IMR-90 (cell line): ENCODE results near the gene RNF144A. TPM values are rescaled to one million over a fixed set of nuclear protein-coding genes. Genes with fewer than 3 reads are reported as not detected.
"Not testable (repeated sequence)": the region's sequence is repeated elsewhere in the genome, so short reads cannot be mapped to it uniquely, and the experiment has no call there.

ENCODE experiments used
- ATAC-seq: fragments of 200-7000 bp; cut with Tn5 transposase; 2 replicates; pipeline ENCODE4 v1.9.1; 2020; ENCODE audit warnings: low read depth, mild to moderate bottlenecking, moderate library complexity
- BruUV-seq: library from RNA; stranded (reverse); fragments of 400-500 nt; replicated peaks from 2 replicates; lab custom pipeline; 2021; lab: Mats Ljungman, UMichigan
- CTCF ChIA-PET: fragments of 300-600 bp; formaldehyde crosslinking; extraction: SDS; loops from one replicate; lab custom pipeline; 2021; ENCODE audit warnings: antibody characterized with exemption; lab: Yijun Ruan, JAX
- POLR2A ChIA-PET: fragments of 300-600 bp; sonication (Branson Sonifier 250); formaldehyde crosslinking; loops from one replicate; lab custom pipeline; 2022; ENCODE audit warnings: antibody characterized with exemption; ENCODE audit not compliant: unreplicated experiment; lab: Charles Lee
- DNase-seq: peaks from one replicate; pipeline ENCODE4 v3.0.0; 2013
- H2AFZ ChIP-seq: replicated peaks from 2 replicates; pipeline ENCODE3; 2013; ENCODE audit warnings: low read length, mild to moderate bottlenecking; ENCODE audit not compliant: poor library complexity
- H2AK5ac ChIP-seq: 2 replicates; pipeline ENCODE4 v1.6.1; 2013; ENCODE audit warnings: low read depth, low read length, inconsistent platforms
- H2AK9ac ChIP-seq: replicated peaks from 2 replicates; pipeline ENCODE3; 2013; ENCODE audit warnings: mild to moderate bottlenecking, low read depth, low read length, moderate library complexity; ENCODE audit not compliant: poor library complexity
- H2BK120ac ChIP-seq: 2 replicates; pipeline ENCODE4 v1.6.1; 2013; ENCODE audit warnings: low read depth, low read length, inconsistent platforms
- H2BK15ac ChIP-seq: 3 replicates; pipeline ENCODE4 v1.6.1; 2013; ENCODE audit warnings: low read depth, low read length, inconsistent platforms
- H2BK20ac ChIP-seq: 2 replicates; pipeline ENCODE4 v1.6.1; 2013; ENCODE audit warnings: low read depth, mild to moderate bottlenecking, inconsistent platforms, low read length, moderate library complexity
- H2BK5ac ChIP-seq: 2 replicates; pipeline ENCODE4 v1.6.1; 2013; ENCODE audit warnings: mild to moderate bottlenecking, low read depth, low read length, inconsistent platforms; ENCODE audit not compliant: poor library complexity, severe bottlenecking
- H3K14ac ChIP-seq: replicated peaks from 2 replicates; pipeline ENCODE4 v1.6.1; 2013; ENCODE audit warnings: low read depth, low read length, inconsistent platforms
- H3K18ac ChIP-seq: 2 replicates; pipeline ENCODE4 v1.6.1; 2013; ENCODE audit warnings: low read depth, low read length, control low read depth
- H3K23ac ChIP-seq: 2 replicates; pipeline ENCODE4 v1.6.1; 2013; ENCODE audit warnings: low read depth, low read length, inconsistent platforms
- H3K27ac ChIP-seq: 2 replicates; pipeline ENCODE4 v1.5.1; 2013; ENCODE audit warnings: mild to moderate bottlenecking, control low read depth, low read length; ENCODE audit not compliant: insufficient read depth
- H3K27me3 ChIP-seq: 2 replicates; pipeline ENCODE4 v1.6.1; 2013; ENCODE audit warnings: low read length; ENCODE audit not compliant: control insufficient read depth, insufficient read depth
- H3K36me3 ChIP-seq: 2 replicates; pipeline ENCODE4 v1.6.1; 2013; ENCODE audit warnings: low read length, mixed read lengths; ENCODE audit not compliant: control insufficient read depth, insufficient read depth
- H3K4ac ChIP-seq: 2 replicates; pipeline ENCODE4 v1.6.1; 2013; ENCODE audit warnings: low read depth, low read length, inconsistent platforms
- H3K4me1 ChIP-seq: 2 replicates; pipeline ENCODE4 v1.6.1; 2013; ENCODE audit warnings: low read length, mixed read lengths; ENCODE audit not compliant: control insufficient read depth, insufficient read depth
- H3K4me2 ChIP-seq: 2 replicates; pipeline ENCODE4 v1.6.1; 2013; ENCODE audit warnings: low read depth, mild to moderate bottlenecking, control low read depth, low read length, moderate library complexity
- H3K4me3 ChIP-seq: 2 replicates; pipeline ENCODE4 v1.5.1; 2013; ENCODE audit warnings: low read depth, mild to moderate bottlenecking, control low read depth, low read length, moderate library complexity; ENCODE audit not compliant: insufficient read depth
- H3K56ac ChIP-seq: 2 replicates; pipeline ENCODE4 v1.6.1; 2013; ENCODE audit warnings: low read length, inconsistent platforms; ENCODE audit not compliant: insufficient read depth; ENCODE audit errors: extremely low read depth
- H3K79me1 ChIP-seq, 2 experiments: 2 replicates each; pipeline ENCODE4 v1.6.1; 2013; ENCODE audit warnings: low read length in 2 of 2, inconsistent platforms in 1 of 2, low read depth in 1 of 2
- H3K9ac ChIP-seq: 2 replicates; pipeline ENCODE4 v1.6.1; 2013; ENCODE audit warnings: low read depth, low read length, control low read depth
- H3K9me1 ChIP-seq: 2 replicates; pipeline ENCODE4 v1.6.1; 2013; ENCODE audit warnings: low read length, inconsistent platforms; ENCODE audit not compliant: insufficient read depth
- H3K9me3 ChIP-seq: 2 replicates; pipeline ENCODE4 v1.6.1; 2013; ENCODE audit warnings: low read length; ENCODE audit not compliant: control insufficient read depth, insufficient read depth
- H4K20me1 ChIP-seq: 2 replicates; pipeline ENCODE4 v1.6.1; 2013; ENCODE audit warnings: low read length, inconsistent platforms; ENCODE audit not compliant: insufficient read depth
- H4K5ac ChIP-seq: 2 replicates; pipeline ENCODE4 v1.6.1; 2013; ENCODE audit warnings: mild to moderate bottlenecking, low read depth, low read length, control low read depth
- H4K8ac ChIP-seq, 2 experiments: 2 replicates each; pipeline ENCODE4 v1.6.1; 2013; ENCODE audit warnings: low read depth in 2 of 2, low read length in 2 of 2, control low read depth in 1 of 2, inconsistent platforms in 1 of 2
- H4K91ac ChIP-seq: 2 replicates; pipeline ENCODE4 v1.6.1; 2013; ENCODE audit warnings: low read depth, low read length, inconsistent platforms; ENCODE audit not compliant: insufficient read depth
- MAFK ChIP-seq: IDR thresholded peaks from 2 replicates; pipeline ENCODE4 v1.6.1; 2012; ENCODE audit warnings: low read depth, low read length, improper control_type of control experiment
- POLR2A ChIP-seq: IDR thresholded peaks from 2 replicates; pipeline ENCODE4 v1.6.1; 2012; ENCODE audit warnings: mild to moderate bottlenecking, low read depth, low read length
- WGBS, 2 experiments: methylation state at CpG; one replicate each; pipeline versions ENCODE4 v1.1.5 to v1.1.7; 2013; ENCODE audit warnings: missing lambda C conversion rate in 2 of 2; ENCODE audit not compliant: insufficient read length in 1 of 2; ENCODE audit errors: extremely low coverage in 2 of 2; 5-methylcytosine and 5-hydroxymethylcytosine counted together
- dilution Hi-C: fragments of 300-500 bp; cut with HindIII; formaldehyde crosslinking; loops from one replicate; pipeline ENCODE4 v1.14.3; 2018; ENCODE audit warnings: low sequenced_read_pairs; ENCODE audit not compliant: unreplicated experiment
- in situ Hi-C: fragments of 300-500 bp; cut with MboI; formaldehyde crosslinking; loops from 3 replicates; pipeline ENCODE4 v1.14.3; 2019; ENCODE audit warnings: low sequenced_read_pairs, inconsistent platforms, mixed read lengths
- intact Hi-C: fragments of 100-400 bp; cut with micrococcal nuclease; formaldehyde crosslinking; loops from 2 replicates; pipeline ENCODE4 v1.10.0; 2022
- polyA plus RNA-seq, 3 experiments: library from polyadenylated mRNA; depleted of rRNA; stranded (reverse); fragments of >200 nt; gene quantifications; 2 replicates each; pipeline ENCODE4 v1.2.3, GENCODE V29; 2012; ENCODE audit warnings: low replicate concordance in 1 of 3
- total RNA-seq: library from RNA; depleted of rRNA; stranded (reverse); fragments of >200 nt; gene quantifications from 2 replicates; pipeline ENCODE4 v1.2.3, GENCODE V29; 2012

Gene RNF144A
- total and polyA plus RNA-seq, 2 of the 4 experiments (the other 2 are of a cell fraction) = 0.18 to 0.26 TPM

DNA sequence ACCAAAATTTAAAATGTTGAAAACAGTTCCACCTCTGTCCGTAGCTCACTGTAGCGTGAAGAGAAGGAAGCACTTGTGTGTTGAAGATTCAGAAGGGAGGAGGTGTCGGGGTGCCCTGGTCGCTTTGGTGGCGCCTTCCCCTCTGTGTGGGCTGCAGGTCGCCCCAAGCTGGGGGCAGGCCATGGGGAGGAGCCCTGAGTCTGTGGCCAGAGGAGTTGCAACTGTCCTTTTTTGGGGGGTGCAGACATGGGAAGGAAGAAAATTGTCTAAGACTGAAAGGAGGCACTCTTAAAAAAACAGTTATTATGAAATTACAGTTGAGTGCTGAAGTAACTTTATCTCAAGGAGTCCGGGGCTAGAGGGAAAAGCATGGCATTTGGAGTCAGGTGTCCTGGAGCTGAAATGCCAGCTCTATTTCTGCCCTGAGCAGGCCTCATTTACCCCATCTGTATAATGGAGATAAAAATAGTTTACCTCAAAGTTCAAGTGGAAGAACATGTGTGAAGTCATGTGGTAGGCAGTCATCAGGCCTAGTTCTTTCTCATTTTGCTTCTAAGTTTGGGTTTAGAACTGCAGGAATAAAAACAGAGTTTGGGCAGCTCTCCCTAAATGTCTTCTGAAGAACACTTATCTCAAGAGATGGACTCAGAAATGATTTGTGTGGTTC is 82.1 kb downstream of the RNF144A start:
- Histone ChIP-seq H3K4me1 (no peaks in the 10 kb centered on the region), H3K56ac (no peak overlapping the region), H3K4me2 (no peak overlapping the region), H2BK20ac (no peak overlapping the region), H3K9ac (no peak overlapping the region), H3K23ac (no peak overlapping the region), H3K18ac (no peak overlapping the region), H3K4me3 (no peak overlapping the region), H4K20me1 (no peaks in the 10 kb centered on the region), H2AK5ac (no peak overlapping the region), H3K9me1 (no peaks in the 10 kb centered on the region), H3K36me3 (no peaks in the 10 kb centered on the region), H2AK9ac (no peak overlapping the region), H4K8ac (no peak overlapping the region), H3K79me1 (no peaks in the 10 kb centered on the region), H2BK120ac (no peak overlapping the region), H3K27ac (no peak overlapping the region), H3K27me3 (no peaks in the 10 kb centered on the region), H3K9me3 (no peaks in the 10 kb centered on the region), H4K91ac (no peak overlapping the region), H4K5ac (no peak overlapping the region), H3K14ac (no peak overlapping the region), H2BK15ac (no peak overlapping the region), H2AFZ (no peak overlapping the region), H3K4ac (no peak overlapping the region), H2BK5ac (no peak overlapping the region)
- intact Hi-C loops (no loop called here), in situ Hi-C loops (no loop called here), dilution Hi-C loops (no loop called here)
- ChIA-PET POLR2A (no interaction called here), CTCF (no interaction called here)
- DNase-seq (no peak), ATAC-seq (no peak)
- WGBS, 2 experiments = 80% methylated on average over 1 of the region's 7 CpGs; no CpG with 5 or more reads in 1 of the 2 experiments
- TF ChIP-seq POLR2A = no peak
- no peak for TF ChIP-seq MAFK
- no TSS peak for BruUV-seq

DNA sequence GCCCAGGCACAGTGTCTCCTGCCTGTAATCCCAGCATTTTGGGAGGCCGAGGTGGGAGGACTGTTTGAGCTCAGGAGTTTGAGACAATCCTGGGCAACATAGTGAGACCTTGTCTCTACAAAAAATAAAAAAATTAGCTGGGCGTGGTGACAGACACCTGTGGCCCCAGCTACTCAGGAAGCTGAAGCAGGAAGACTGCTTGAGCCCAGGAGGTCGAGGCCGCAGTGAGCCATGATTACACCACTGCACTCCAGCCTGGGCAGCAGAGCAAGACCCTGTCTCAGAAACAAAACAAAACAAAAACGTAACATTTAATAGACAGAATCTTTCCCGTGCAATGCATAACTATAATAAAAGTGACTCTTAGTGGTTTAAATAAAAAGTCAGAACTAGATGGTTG is 84.2 kb downstream of the RNF144A start:
- H2BK20ac ChIP-seq, H3K27ac ChIP-seq, H3K14ac ChIP-seq, H2BK15ac ChIP-seq, ATAC-seq, in situ Hi-C loops, dilution Hi-C loops, H2AFZ ChIP-seq, H2BK120ac ChIP-seq, H3K27me3 ChIP-seq, H3K4me2 ChIP-seq, DNase-seq, H3K36me3 ChIP-seq, H3K4me3 ChIP-seq, H3K9ac ChIP-seq, BruUV-seq, H2AK5ac ChIP-seq, H4K5ac ChIP-seq, H3K23ac ChIP-seq, H3K56ac ChIP-seq, H3K4ac ChIP-seq, H2BK5ac ChIP-seq, H4K91ac ChIP-seq, H4K20me1 ChIP-seq, POLR2A ChIA-PET, H4K8ac ChIP-seq, H3K4me1 ChIP-seq, H3K9me1 ChIP-seq, intact Hi-C loops, H3K18ac ChIP-seq, H3K9me3 ChIP-seq, H2AK9ac ChIP-seq, CTCF ChIA-PET, H3K79me1 ChIP-seq: not testable (repeated sequence)
- WGBS, 2 experiments = no CpG with 5 or more reads among the region's 6 CpGs
